Panc1 (cell line): ENCODE measurements around the gene SUFU.

ENCODE experiments used
- POLR2AphosphoS5 ChIP-seq: IDR thresholded peaks from 2 replicates; pipeline ENCODE4 v1.6.1; 2012; ENCODE audit warnings: mild to moderate bottlenecking, low read depth, low read length, moderate library complexity
- SIN3A ChIP-seq: IDR thresholded peaks from 2 replicates; pipeline ENCODE4 v1.6.1; 2012; ENCODE audit warnings: low read depth, mild to moderate bottlenecking, low read length, moderate library complexity, borderline replicate concordance; ENCODE audit not compliant: insufficient read depth
- TCF7L2 ChIP-seq: IDR thresholded peaks from 2 replicates; pipeline ENCODE4 v1.6.1; 2011; ENCODE audit warnings: mild to moderate bottlenecking, low read depth, low read length, inconsistent platforms
- TF ChIP-seq, protein P1 (sequence below): fragments of 450-650 bp; IDR thresholded peaks from 2 replicates; pipeline ENCODE4 v1.5.1; 2017; ENCODE audit warnings: mild to moderate bottlenecking
- TF ChIP-seq, protein P2 (sequence below), 2 experiments: IDR thresholded peaks; 2 replicates each; pipeline ENCODE4 v1.6.1; 2011 to 2012; ENCODE audit warnings: low read depth in 2 of 2, control low read depth in 1 of 2, low read length in 1 of 2, mild to moderate bottlenecking in 1 of 2, moderate library complexity in 1 of 2; ENCODE audit not compliant: insufficient read depth in 1 of 2

DNA sequence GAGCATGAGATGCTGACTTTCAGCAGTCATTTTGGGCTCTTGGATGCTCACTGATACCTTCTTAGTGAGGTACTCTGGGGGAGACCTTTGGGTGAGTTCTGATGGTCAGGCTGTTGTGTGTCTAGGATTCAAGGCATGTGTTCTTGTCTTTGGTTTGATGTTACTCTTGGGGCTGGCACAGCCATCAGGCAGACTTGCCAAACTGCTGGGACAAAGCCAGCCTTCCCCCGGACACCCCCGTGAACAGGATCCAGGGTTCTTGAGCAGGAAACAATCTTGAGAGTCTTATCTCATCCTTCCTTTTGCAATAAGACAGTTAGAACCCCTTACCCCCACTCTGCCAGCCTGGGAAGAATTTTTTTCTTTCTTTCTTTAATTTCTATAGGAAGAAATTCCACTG is 42.2 kb downstream of the SUFU start:
- TF ChIP-seq, protein P1, sequence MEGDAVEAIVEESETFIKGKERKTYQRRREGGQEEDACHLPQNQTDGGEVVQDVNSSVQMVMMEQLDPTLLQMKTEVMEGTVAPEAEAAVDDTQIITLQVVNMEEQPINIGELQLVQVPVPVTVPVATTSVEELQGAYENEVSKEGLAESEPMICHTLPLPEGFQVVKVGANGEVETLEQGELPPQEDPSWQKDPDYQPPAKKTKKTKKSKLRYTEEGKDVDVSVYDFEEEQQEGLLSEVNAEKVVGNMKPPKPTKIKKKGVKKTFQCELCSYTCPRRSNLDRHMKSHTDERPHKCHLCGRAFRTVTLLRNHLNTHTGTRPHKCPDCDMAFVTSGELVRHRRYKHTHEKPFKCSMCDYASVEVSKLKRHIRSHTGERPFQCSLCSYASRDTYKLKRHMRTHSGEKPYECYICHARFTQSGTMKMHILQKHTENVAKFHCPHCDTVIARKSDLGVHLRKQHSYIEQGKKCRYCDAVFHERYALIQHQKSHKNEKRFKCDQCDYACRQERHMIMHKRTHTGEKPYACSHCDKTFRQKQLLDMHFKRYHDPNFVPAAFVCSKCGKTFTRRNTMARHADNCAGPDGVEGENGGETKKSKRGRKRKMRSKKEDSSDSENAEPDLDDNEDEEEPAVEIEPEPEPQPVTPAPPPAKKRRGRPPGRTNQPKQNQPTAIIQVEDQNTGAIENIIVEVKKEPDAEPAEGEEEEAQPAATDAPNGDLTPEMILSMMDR, result no peak
- TF ChIP-seq, protein P2, sequence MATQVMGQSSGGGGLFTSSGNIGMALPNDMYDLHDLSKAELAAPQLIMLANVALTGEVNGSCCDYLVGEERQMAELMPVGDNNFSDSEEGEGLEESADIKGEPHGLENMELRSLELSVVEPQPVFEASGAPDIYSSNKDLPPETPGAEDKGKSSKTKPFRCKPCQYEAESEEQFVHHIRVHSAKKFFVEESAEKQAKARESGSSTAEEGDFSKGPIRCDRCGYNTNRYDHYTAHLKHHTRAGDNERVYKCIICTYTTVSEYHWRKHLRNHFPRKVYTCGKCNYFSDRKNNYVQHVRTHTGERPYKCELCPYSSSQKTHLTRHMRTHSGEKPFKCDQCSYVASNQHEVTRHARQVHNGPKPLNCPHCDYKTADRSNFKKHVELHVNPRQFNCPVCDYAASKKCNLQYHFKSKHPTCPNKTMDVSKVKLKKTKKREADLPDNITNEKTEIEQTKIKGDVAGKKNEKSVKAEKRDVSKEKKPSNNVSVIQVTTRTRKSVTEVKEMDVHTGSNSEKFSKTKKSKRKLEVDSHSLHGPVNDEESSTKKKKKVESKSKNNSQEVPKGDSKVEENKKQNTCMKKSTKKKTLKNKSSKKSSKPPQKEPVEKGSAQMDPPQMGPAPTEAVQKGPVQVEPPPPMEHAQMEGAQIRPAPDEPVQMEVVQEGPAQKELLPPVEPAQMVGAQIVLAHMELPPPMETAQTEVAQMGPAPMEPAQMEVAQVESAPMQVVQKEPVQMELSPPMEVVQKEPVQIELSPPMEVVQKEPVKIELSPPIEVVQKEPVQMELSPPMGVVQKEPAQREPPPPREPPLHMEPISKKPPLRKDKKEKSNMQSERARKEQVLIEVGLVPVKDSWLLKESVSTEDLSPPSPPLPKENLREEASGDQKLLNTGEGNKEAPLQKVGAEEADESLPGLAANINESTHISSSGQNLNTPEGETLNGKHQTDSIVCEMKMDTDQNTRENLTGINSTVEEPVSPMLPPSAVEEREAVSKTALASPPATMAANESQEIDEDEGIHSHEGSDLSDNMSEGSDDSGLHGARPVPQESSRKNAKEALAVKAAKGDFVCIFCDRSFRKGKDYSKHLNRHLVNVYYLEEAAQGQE (IDR thresholded peaks at IDR 0.05; ENCODE audit: insufficient read depth in 1 of 2, low read depth in 2 of 2, low read length in 1 of 2), result no peak
- no peak for TF ChIP-seq POLR2AphosphoS5
- no peak for TF ChIP-seq TCF7L2
- no peak for TF ChIP-seq SIN3A
